Coronary artery (tissue), 2 donors: Measurements from ENCODE around the gene DHPS.
"Not testable (repeated sequence)": the region's sequence is repeated elsewhere in the genome, so short reads cannot be mapped to it uniquely, and the experiment has no call there.

Experiments used
- DNase-seq: peaks from one replicate; pipeline ENCODE4 v3.0.0-alpha.2; 2017; ENCODE audit warnings: low spot score
- H3K27ac ChIP-seq, 2 donors: fragments of 200-600 bp; sonication (generic); one replicate each; pipeline ENCODE4 v1.5.1; 2016 to 2019
- H3K4me3 ChIP-seq: fragments of 200-600 bp; sonication (generic); 2 replicates; pipeline ENCODE4 v1.5.1; 2016; ENCODE audit warnings: mild to moderate bottlenecking, moderate library complexity
- CTCF ChIP-seq: fragments of 200-600 bp; sonication (generic); IDR thresholded peaks from one replicate; pipeline ENCODE4 v1.5.1; 2019; ENCODE audit warnings: antibody characterized with exemption

The DHPS gene

GRCh38 chr19:12680034-12680433 is 1.6 kb downstream of the DHPS start:
- Histone ChIP-seq H3K4me3 (no peak overlapping the region), H3K27ac (no peak overlapping the region)
- no peak for TF ChIP-seq CTCF
- DNase-seq, result no peak

GRCh38 chr19:12678039-12678438 is 3.6 kb downstream of the DHPS start:
- not testable (repeated sequence) for H3K27ac ChIP-seq, DNase-seq, H3K4me3 ChIP-seq

- no peak for TF ChIP-seq CTCF
- no peak for DNase-seq
- Histone ChIP-seq H3K27ac (no peak overlapping the region), H3K4me3 (no peak overlapping the region)
Measured at GRCh38 chr19:12676928-12677327, 4.8 kb downstream of the DHPS start.

- peak; percentile 60 for TF ChIP-seq CTCF
- DNase-seq, result no peak
- Histone ChIP-seq H3K4me3 (no peak overlapping the region), H3K27ac (no peak overlapping the region)
Measured at GRCh38 chr19:12676384-12676792, 5.3 kb downstream of the DHPS start.

- no peak for DNase-seq
- Histone ChIP-seq H3K4me3 (no peak overlapping the region), H3K27ac (no peak overlapping the region)
- TF ChIP-seq CTCF, result no peak
Measured at GRCh38 chr19:12675940-12676339, 5.7 kb downstream of the DHPS start.

DNA sequence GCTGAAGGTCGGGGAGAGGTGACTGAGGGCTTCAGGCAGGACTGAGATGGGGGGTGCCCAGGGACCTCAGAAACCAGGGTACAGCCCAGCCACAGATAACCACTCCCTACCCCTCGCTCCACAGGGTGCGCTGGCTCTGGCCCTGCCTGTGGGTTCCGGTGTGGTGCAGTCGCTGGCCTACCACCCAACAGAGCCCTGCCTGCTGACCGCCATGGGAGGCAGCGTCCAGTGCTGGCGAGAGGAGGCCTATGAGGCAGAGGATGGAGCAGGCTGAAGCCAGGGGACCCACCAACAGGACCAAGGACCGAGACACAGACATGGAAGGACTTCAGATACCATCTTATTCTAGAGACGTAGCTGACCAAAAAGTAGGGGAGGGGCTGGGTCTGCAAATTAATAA is 6.3 kb downstream of the DHPS start:
- H3K4me3 ChIP-seq, result no peak overlapping the region
- no peak for TF ChIP-seq CTCF
- H3K27ac ChIP-seq, result no peak overlapping the region
- no peak for DNase-seq

- TF ChIP-seq CTCF, result no peak
- no peak for DNase-seq
- H3K27ac ChIP-seq, result no peak overlapping the region
- no peak overlapping the region for H3K4me3 ChIP-seq
Measured at GRCh38 chr19:12672744-12673143, 8.9 kb downstream of the DHPS start.
